ENCODE data around the gene SIN3A. TPM values are rescaled to one million over a fixed set of nuclear protein-coding genes. Genes with fewer than 3 reads are reported as not detected.
A peak's percentile ranks its signal among the peaks of the same experiment; 100 is the strongest.

SIN3A gene
- total and polyA plus RNA-seq, 9 of the 15 experiments (the other 6 are each of a cell fraction or from before 2014, with no cell fraction given): 11.1 to 70.3 (median 25.3) TPM

GRCh38 chr15:75321711-75322110 lies 129.8 kb downstream of the SIN3A start:
- Histone ChIP-seq H3K27ac (ENCODE audit: extremely low read depth, low read depth, low read length) (no peak overlapping the region), H3K4me1 (replicated peaks in 1 of 2; ENCODE audit: control insufficient read depth in 2 of 2, insufficient read depth in 2 of 2, low read length in 2 of 2) (peaks cover 0 to 3% of the 10 kb centered on the region in 2 experiments; a peak in 1 of 5 replicates), H3K79me2 (ENCODE audit: control insufficient read depth, insufficient read depth, low read length) (no peaks in the 10 kb centered on the region), H3K4me2 (ENCODE audit: insufficient read depth, low read length) (no peak overlapping the region), H3K27me3 (ENCODE audit: control insufficient read depth in 2 of 2, insufficient read depth in 2 of 2, low read length in 2 of 2) (peaks cover 3 to 8% of the 10 kb centered on the region in 2 experiments; a peak in 2 of 5 replicates), H3K36me3 (ENCODE audit: control insufficient read depth, insufficient read depth, low read length) (no peaks in the 10 kb centered on the region), H3K4me3 (no peak overlapping the region), H3K9me1 (ENCODE audit: control insufficient read depth, insufficient read depth, low read length) (no peaks in the 10 kb centered on the region), H3K9me3 (replicated peaks; ENCODE audit: control insufficient read depth, insufficient read depth, low read depth, low read length) (no peaks in the 10 kb centered on the region), H4K20me1 (replicated peaks; ENCODE audit: control insufficient read depth, insufficient read depth, low read length) (no peaks in the 10 kb centered on the region; the same call in 1 of the 2 replicates), H2AFZ (ENCODE audit: low read depth, low read length) (no peak overlapping the region), H3K9ac (ENCODE audit: insufficient read depth in 1 of 2, low read depth in 2 of 2, low read length in 2 of 2) (no peak overlapping the region)
- ATAC-seq: no peak
- in situ Hi-C loops (cut with MboI) (loop anchor here (10.0 kb wide), 1 partner anchor 793 kb away; no protein-coding TSS in a partner anchor), intact Hi-C loops (cut with micrococcal nuclease) (no loop called here)
- WGBS (ENCODE audit: insufficient coverage, low coverage, missing lambda C conversion rate): 3% methylated on average over 6 of the region's 6 CpGs
- DNase-seq (ENCODE audit: extremely low read depth in 1 of 4, low spot score in 3 of 4): no peak
- BruUV-seq (replicated peaks): no TSS peak
- CTCF ChIA-PET (ENCODE audit: low intra/inter-chr PET ratio): no interaction called here
- POLR2A ChIA-PET: no interaction called here
- no peak for FAIRE-seq
- TF ChIP-seq POLR3A (IDR thresholded peaks at IDR 0.05; ENCODE audit: borderline replicate concordance, extremely low read depth, insufficient read depth, insufficient read length): no peak
- no peak for TF ChIP-seq CREB5 (CRISPR knock-in tag; IDR thresholded peaks at IDR 0.05)
- TF ChIP-seq NFYB (IDR thresholded peaks at IDR 0.05; ENCODE audit: extremely low read depth, insufficient read length): no peak
- TF ChIP-seq HDAC1 (IDR thresholded peaks at IDR 0.05): peak in 1 of 2 experiments; percentile 38; a peak in 1 of 4 replicates
- no peak for TF ChIP-seq ZNF592 (IDR thresholded peaks at IDR 0.05)
- TF ChIP-seq CCNT2 (IDR thresholded peaks at IDR 0.05; ENCODE audit: borderline replicate concordance, extremely low read depth, insufficient read length, low read depth, low read length): no peak
- no peak for TF ChIP-seq FOXK2 (conservative IDR thresholded peaks at IDR 0.05 in 1 of 2, IDR thresholded peaks at IDR 0.05 in 1 of 2; ENCODE audit: low read depth in 2 of 2)
- no peak for TF ChIP-seq GMEB1 (CRISPR knock-in tag; IDR thresholded peaks at IDR 0.05)
- TF ChIP-seq THAP12 (CRISPR knock-in tag; IDR thresholded peaks at IDR 0.05): no peak
- TF ChIP-seq SPI1 (IDR thresholded peaks at IDR 0.05; ENCODE audit: borderline replicate concordance, low read depth, low read length): 0 out of 2 replicates have a peak, but pooled peaks have one; percentile 9

All from K562 (cell line).